ENCODE measurements around the gene CEP68. TPM values are rescaled to one million over a fixed set of nuclear protein-coding genes. Genes with fewer than 3 reads are reported as not detected.
"Not testable (repeated sequence)": the region's sequence is repeated elsewhere in the genome, so short reads cannot be mapped to it uniquely, and the experiment has no call there.

Gene CEP68
- total RNA-seq, 2 experiments from 2014 or later = 4.0 TPM

- Mint-ChIP-seq H3K4me1 (peaks cover 14% of the 10 kb centered on the region), H3K9me3 (no peaks in the 10 kb centered on the region)
These were observed 30.1 kb upstream of the CEP68 start for GRCh38 chr2:65026154-65026553.

GRCh38 chr2:65026704-65027464 is 29.3 kb upstream of the CEP68 start:
- no peaks in the 10 kb centered on the region for H3K36me3 Mint-ChIP-seq
- no peak overlapping the region for H3K4me3 Mint-ChIP-seq
- H3K27me3 Mint-ChIP-seq = no peaks in the 10 kb centered on the region
- no peak overlapping the region for H3K27ac Mint-ChIP-seq
- no peak for DNase-seq
- peaks cover 21% of the 10 kb centered on the region for H3K4me1 Mint-ChIP-seq
- no peaks in the 10 kb centered on the region for H3K9me3 Mint-ChIP-seq

More at GRCh38 chr2:65026154-65026553, 30.1 kb upstream of the CEP68 start:
- H3K27ac Mint-ChIP-seq = peak overlapping the region; percentile 17
- no peaks in the 10 kb centered on the region for H3K36me3 Mint-ChIP-seq
- H3K4me3 Mint-ChIP-seq = no peak overlapping the region
- DNase-seq = no peak
- no peaks in the 10 kb centered on the region for H3K27me3 Mint-ChIP-seq

- Mint-ChIP-seq H3K27ac (no peak overlapping the region), H3K36me3 (no peaks in the 10 kb centered on the region), H3K9me3 (no peaks in the 10 kb centered on the region), H3K4me3 (no peak overlapping the region), H3K4me1 (peaks cover 29% of the 10 kb centered on the region), H3K27me3 (no peaks in the 10 kb centered on the region)
- DNase-seq = no peak
These were observed 28.5 kb upstream of the CEP68 start for GRCh38 chr2:65027616-65028244.

GRCh38 chr2:65030476-65031332 is 25.5 kb upstream of the CEP68 start:
- H3K36me3 Mint-ChIP-seq = no peaks in the 10 kb centered on the region
- H3K27me3 Mint-ChIP-seq = no peaks in the 10 kb centered on the region
- H3K27ac Mint-ChIP-seq = no peak overlapping the region
- no peak for DNase-seq
- no peak overlapping the region for H3K4me3 Mint-ChIP-seq
- no peaks in the 10 kb centered on the region for H3K9me3 Mint-ChIP-seq
- H3K4me1 Mint-ChIP-seq = peaks cover 23% of the 10 kb centered on the region

GRCh38 chr2:65031341-65032018 is 24.7 kb upstream of the CEP68 start:
- no peak for DNase-seq
- no peaks in the 10 kb centered on the region for H3K36me3 Mint-ChIP-seq
- H3K9me3 Mint-ChIP-seq = no peaks in the 10 kb centered on the region
- peaks cover 20% of the 10 kb centered on the region for H3K4me1 Mint-ChIP-seq
- peak overlapping the region; percentile 44 for H3K4me3 Mint-ChIP-seq
- H3K27me3 Mint-ChIP-seq = no peaks in the 10 kb centered on the region
- peak overlapping the region; percentile 61 for H3K27ac Mint-ChIP-seq

- Mint-ChIP-seq H3K27me3 (no peaks in the 10 kb centered on the region), H3K27ac (peak overlapping the region; percentile 61)
These were observed 23.9 kb upstream of the CEP68 start for GRCh38 chr2:65032019-65032975.

GRCh38 chr2:65033178-65033577 is 23.0 kb upstream of the CEP68 start:
- Mint-ChIP-seq H3K4me1 (peaks cover 20% of the 10 kb centered on the region), H3K4me3 (no peak overlapping the region), H3K9me3 (no peaks in the 10 kb centered on the region), H3K27me3 (no peaks in the 10 kb centered on the region), H3K36me3 (no peaks in the 10 kb centered on the region), H3K27ac (no peak overlapping the region)
- DNase-seq = no peak

More at GRCh38 chr2:65032019-65032975, 23.9 kb upstream of the CEP68 start:
- no peaks in the 10 kb centered on the region for H3K36me3 Mint-ChIP-seq
- no peaks in the 10 kb centered on the region for H3K9me3 Mint-ChIP-seq
- H3K4me3 Mint-ChIP-seq = peak overlapping the region; percentile 44
- peaks cover 20% of the 10 kb centered on the region for H3K4me1 Mint-ChIP-seq
- no peak for DNase-seq

GRCh38 chr2:65033667-65034066 is 22.5 kb upstream of the CEP68 start:
- DNase-seq, H3K27me3 Mint-ChIP-seq, H3K9me3 Mint-ChIP-seq, H3K4me3 Mint-ChIP-seq, H3K27ac Mint-ChIP-seq, H3K36me3 Mint-ChIP-seq: not testable (repeated sequence)
- H3K4me1 Mint-ChIP-seq = peaks cover 20% of the 10 kb centered on the region

- Mint-ChIP-seq H3K4me1 (peaks cover 23% of the 10 kb centered on the region), H3K4me3 (no peak overlapping the region), H3K9me3 (no peaks in the 10 kb centered on the region), H3K27me3 (no peaks in the 10 kb centered on the region), H3K27ac (no peak overlapping the region), H3K36me3 (no peaks in the 10 kb centered on the region)
- DNase-seq = no peak
These were observed 20.8 kb upstream of the CEP68 start for GRCh38 chr2:65035351-65035943.

- Mint-ChIP-seq H3K9me3 (no peaks in the 10 kb centered on the region), H3K4me3 (no peak overlapping the region), H3K36me3 (no peaks in the 10 kb centered on the region), H3K27me3 (no peaks in the 10 kb centered on the region), H3K27ac (no peak overlapping the region), H3K4me1 (peaks cover 12% of the 10 kb centered on the region)
- DNase-seq = no peak
These were observed 19.0 kb upstream of the CEP68 start for GRCh38 chr2:65037178-65037577.

- H3K9me3 Mint-ChIP-seq = peaks cover 6% of the 10 kb centered on the region
- H3K36me3 Mint-ChIP-seq = peaks cover 19% of the 10 kb centered on the region
- H3K27me3 Mint-ChIP-seq = no peaks in the 10 kb centered on the region
- DNase-seq = no peak
- H3K4me1 Mint-ChIP-seq = peaks cover 7% of the 10 kb centered on the region
- no peak overlapping the region for H3K27ac Mint-ChIP-seq
- no peak overlapping the region for H3K4me3 Mint-ChIP-seq
These were observed 16.6 kb upstream of the CEP68 start for GRCh38 chr2:65039640-65040039.

GRCh38 chr2:65040400-65041261 is 15.6 kb upstream of the CEP68 start:
- Mint-ChIP-seq H3K9me3 (peaks cover 11% of the 10 kb centered on the region), H3K4me3 (no peak overlapping the region), H3K27ac (no peak overlapping the region), H3K36me3 (peaks cover 26% of the 10 kb centered on the region), H3K4me1 (peaks cover 7% of the 10 kb centered on the region), H3K27me3 (no peaks in the 10 kb centered on the region)
- peak; percentile 71 for DNase-seq

- Mint-ChIP-seq H3K27me3 (no peaks in the 10 kb centered on the region), H3K27ac (no peak overlapping the region), H3K9me3 (peaks cover 11% of the 10 kb centered on the region), H3K4me3 (no peak overlapping the region), H3K4me1 (peaks cover 7% of the 10 kb centered on the region), H3K36me3 (peaks cover 29% of the 10 kb centered on the region)
- no peak for DNase-seq
These were observed 13.2 kb upstream of the CEP68 start for GRCh38 chr2:65043001-65043400.
